Stimulated activated CD4-positive, alpha-beta T cell treated with anti-CD3 and anti-CD28 coated beads, Interleukin-4, amount 100 ng/mL, for 48 hours (primary cell): ENCODE results near the gene FOXP4.

Source experiments
- DNase-seq, 2 donors: peaks; one replicate each; pipeline ENCODE4 v3.0.0-alpha.2; 2020; ENCODE audit warnings: low read depth in 2 of 2

FOXP4 gene

GRCh38 chr6:41546475-41546865, 289 bp downstream of the FOXP4 start:
- peak; percentile 27 to 44 for DNase-seq

- DNase-seq: no peak
These were observed 951 bp downstream of the FOXP4 start for GRCh38 chr6:41546866-41547798.

- DNase-seq: no peak
These were observed 1.6 kb downstream of the FOXP4 start for GRCh38 chr6:41547799-41548097.

- peak; percentile 40 to 50 for DNase-seq
These were observed 2.1 kb downstream of the FOXP4 start for GRCh38 chr6:41548098-41548840.

GRCh38 chr6:41548841-41549642, 2.9 kb downstream of the FOXP4 start:
- no peak for DNase-seq

- no peak for DNase-seq
These were observed 3.5 kb downstream of the FOXP4 start for GRCh38 chr6:41549673-41550072.

GRCh38 chr6:41551086-41551700, 5.0 kb downstream of the FOXP4 start:
- DNase-seq: no peak

- no peak for DNase-seq
These were observed 5.7 kb downstream of the FOXP4 start for GRCh38 chr6:41551857-41552256.

- DNase-seq: no peak
These were observed 6.5 kb downstream of the FOXP4 start for GRCh38 chr6:41552723-41553122.

- no peak for DNase-seq
These were observed 7.3 kb downstream of the FOXP4 start for GRCh38 chr6:41553405-41553999.

GRCh38 chr6:41555326-41556300, 9.4 kb downstream of the FOXP4 start:
- DNase-seq: no peak

GRCh38 chr6:41557335-41557734, 11.2 kb downstream of the FOXP4 start:
- DNase-seq: no peak

- DNase-seq: no peak
These were observed 12.0 kb downstream of the FOXP4 start for GRCh38 chr6:41558033-41558807.

- no peak for DNase-seq
These were observed 13.7 kb downstream of the FOXP4 start for GRCh38 chr6:41559655-41560427.

- peak; percentile 66 to 74 for DNase-seq
These were observed 14.4 kb downstream of the FOXP4 start for GRCh38 chr6:41560431-41561192.

- DNase-seq: no peak
These were observed 15.2 kb downstream of the FOXP4 start for GRCh38 chr6:41561416-41561815.

- no peak for DNase-seq
These were observed 16.0 kb downstream of the FOXP4 start for GRCh38 chr6:41561931-41562911.
